ENCODE results near the gene ECI2. TPM values are rescaled to one million over a fixed set of nuclear protein-coding genes. Genes with fewer than 3 reads are reported as not detected.

ECI2 gene
- total and polyA plus RNA-seq, 10 of the 15 experiments (the other 5 are each of a cell fraction or from before 2014, with no cell fraction given) = 38.7 to 129 (median 60.1) TPM

- no TSS peak for BruUV-seq (replicated peaks)
- H3K9ac ChIP-seq (ENCODE audit: control insufficient read depth, insufficient read depth, low read length) = no peak overlapping the region
- H4K20me1 ChIP-seq (ENCODE audit: control insufficient read depth, insufficient read depth) = no peaks in the 10 kb centered on the region
- H3K27ac ChIP-seq (ENCODE audit: control insufficient read depth, insufficient read depth) = no peak overlapping the region
- no peak for DNase-seq (ENCODE audit: low read depth, low spot score)
- TF ChIP-seq STAT1 (conservative IDR thresholded peaks at IDR 0.05) (no peak), TAF1 (IDR thresholded peaks at IDR 0.05; ENCODE audit: borderline replicate concordance, low read depth, low read length) (no peak)
- no peaks in the 10 kb centered on the region for H3K79me2 ChIP-seq (ENCODE audit: control insufficient read depth, insufficient read depth, low read length)
- H3K4me1 ChIP-seq (ENCODE audit: control insufficient read depth, insufficient read depth, low read length) = no peaks in the 10 kb centered on the region
- intact Hi-C loops (cut with micrococcal nuclease; ENCODE audit: unreplicated experiment) = no loop called here
- ChIA-PET CTCF (interaction anchor here (1.3 kb wide), 1 partner anchor 13 kb away, joined by 3 read pairs; no protein-coding TSS in a partner anchor), SMC1A (ENCODE audit: uncharacterized antibody, unreplicated experiment) (no interaction called here), POLR2A (no interaction called here), RAD21 (ENCODE audit: unreplicated experiment) (no interaction called here)
- no peak for ATAC-seq
- H3K9me3 ChIP-seq (replicated peaks; ENCODE audit: control insufficient read depth, insufficient read depth, low read length) = no peaks in the 10 kb centered on the region
- no peaks in the 10 kb centered on the region; a peak in 1 of 4 replicates for H3K27me3 ChIP-seq (replicated peaks in 1 of 2; ENCODE audit: control insufficient read depth in 2 of 2, insufficient read depth in 2 of 2, low read length in 1 of 2)
- H3K36me3 ChIP-seq (ENCODE audit: control insufficient read depth in 2 of 2, insufficient read depth in 2 of 2, low read length in 1 of 2) = no peaks in the 10 kb centered on the region
- H3K4me2 ChIP-seq (ENCODE audit: control insufficient read depth, insufficient read depth) = no peak overlapping the region
- 29% methylated on average over 3 of the region's 3 CpGs for WGBS (ENCODE audit: insufficient coverage, insufficient replicate concordance, low lambda C conversion rate, missing lambda C conversion rate)
- H2AFZ ChIP-seq (ENCODE audit: control insufficient read depth, low read depth, low read length) = no peak overlapping the region
- H3K4me3 ChIP-seq = no peak overlapping the region
- in situ Hi-C loops (cut with MboI) = no loop called here
- FAIRE-seq = no peak
Measured at GRCh38 chr6:4172368-4172767, 37.0 kb upstream of the ECI2 start.

GRCh38 chr6:4170297-4170696, 34.9 kb upstream of the ECI2 start:
- no peak for ATAC-seq
- CTCF ChIA-PET = no interaction called here
- Histone ChIP-seq H3K9ac (ENCODE audit: control insufficient read depth, insufficient read depth, low read length) (no peak overlapping the region), H3K4me1 (ENCODE audit: control insufficient read depth, insufficient read depth, low read length) (no peaks in the 10 kb centered on the region), H2AFZ (ENCODE audit: control insufficient read depth, low read depth, low read length) (no peak overlapping the region), H3K27me3 (replicated peaks in 1 of 2; ENCODE audit: control insufficient read depth in 2 of 2, insufficient read depth in 2 of 2, low read length in 1 of 2) (no peaks in the 10 kb centered on the region), H3K27ac (ENCODE audit: control insufficient read depth, insufficient read depth) (no peak overlapping the region), H3K9me3 (replicated peaks; ENCODE audit: control insufficient read depth, insufficient read depth, low read length) (no peaks in the 10 kb centered on the region), H3K4me2 (ENCODE audit: control insufficient read depth, insufficient read depth) (no peak overlapping the region), H3K36me3 (ENCODE audit: control insufficient read depth in 2 of 2, insufficient read depth in 2 of 2, low read length in 1 of 2) (no peaks in the 10 kb centered on the region), H3K4me3 (no peak overlapping the region), H3K79me2 (ENCODE audit: control insufficient read depth, insufficient read depth, low read length) (no peaks in the 10 kb centered on the region), H4K20me1 (ENCODE audit: control insufficient read depth, insufficient read depth) (no peaks in the 10 kb centered on the region)
- WGBS (ENCODE audit: insufficient coverage, insufficient replicate concordance, low lambda C conversion rate, missing lambda C conversion rate) = 30% methylated on average over 3 of the region's 3 CpGs
- SMC1A ChIA-PET (ENCODE audit: uncharacterized antibody, unreplicated experiment) = no interaction called here
- POLR2A ChIA-PET = no interaction called here
- intact Hi-C loops (cut with micrococcal nuclease; ENCODE audit: unreplicated experiment) = no loop called here
- in situ Hi-C loops (cut with MboI) = no loop called here
- no peak for DNase-seq (ENCODE audit: low read depth, low spot score)
- no peak for FAIRE-seq
- TF ChIP-seq MEF2B (IDR thresholded peaks at IDR 0.05; ENCODE audit: partially characterized antibody, poor library complexity, severe bottlenecking) (no peak), ZBTB33 (IDR thresholded peaks at IDR 0.05) (no peak)
- BruUV-seq (replicated peaks) = no TSS peak
- RAD21 ChIA-PET (ENCODE audit: unreplicated experiment) = no interaction called here
